K562 (cell line): ENCODE measurements around the gene GNPTAB. TPM values are rescaled to one million over a fixed set of nuclear protein-coding genes. Genes with fewer than 3 reads are reported as not detected.

ENCODE experiments used
- BRD4 ChIP-seq: fragments of 200-600 bp; sonication (generic); IDR thresholded peaks from 2 replicates; pipeline ENCODE4 v1.6.1; 2017; ENCODE audit warnings: inconsistent platforms
- CUX1 ChIP-seq: fragments of 200-800 bp; sonication (Bioruptor generic); IDR thresholded peaks from 2 replicates; pipeline ENCODE4 v1.6.1; 2016; ENCODE audit warnings: missing genetic modification characterization, missing compliant biosample characterization
- HDAC1 ChIP-seq, 2 experiments: fragments of 450-650 bp; IDR thresholded peaks; 2 replicates each; pipeline ENCODE4 v1.6.1; 2016 to 2017; ENCODE audit warnings: inconsistent platforms in 1 of 2, mild to moderate bottlenecking in 1 of 2, moderate library complexity in 1 of 2
- HDAC2 ChIP-seq: fragments of 450-650 bp; IDR thresholded peaks from 2 replicates; pipeline ENCODE4 v1.6.1; 2016; ENCODE audit warnings: mild to moderate bottlenecking
- HOXB6 ChIP-seq: fragments of 250-450 bp; sonication (Bioruptor Pico); IDR thresholded peaks from 2 replicates; pipeline ENCODE4 v1.5.1; 2022; ENCODE audit warnings: mild to moderate bottlenecking, borderline replicate concordance
- NRF1 ChIP-seq, 2 experiments: fragments of 450-650 bp; IDR thresholded peaks in 1 of 2; conservative IDR thresholded peaks in 1 of 2; 2 replicates each; pipeline ENCODE4 v1.6.1; 2014; ENCODE audit warnings: mild to moderate bottlenecking in 2 of 2
- SOX6 ChIP-seq: fragments of 450-650 bp; IDR thresholded peaks from 2 replicates; pipeline ENCODE4 v1.6.1; 2014; ENCODE audit warnings: mild to moderate bottlenecking
- SRSF9 ChIP-seq: fragments of 200-400 bp; formaldehyde crosslinking; IDR thresholded peaks from 2 replicates; pipeline ENCODE4 v1.6.1; 2017; ENCODE audit warnings: low read depth, low read length, borderline replicate concordance
- TAF1 ChIP-seq: IDR thresholded peaks from 2 replicates; pipeline ENCODE4 v1.6.1; 2011; ENCODE audit warnings: mild to moderate bottlenecking, low read length, moderate library complexity; ENCODE audit not compliant: insufficient read depth, control insufficient read depth, severe bottlenecking; ENCODE audit errors: extremely low read depth
- ZBTB7A ChIP-seq: IDR thresholded peaks from 2 replicates; pipeline ENCODE4 v1.6.1; 2011; ENCODE audit warnings: low read depth, mild to moderate bottlenecking, low read length, moderate library complexity, borderline replicate concordance; ENCODE audit not compliant: control insufficient read depth
- ZNF780A ChIP-seq: fragments of 250-450 bp; sonication (Bioruptor Pico); IDR thresholded peaks from 2 replicates; pipeline ENCODE4 v1.5.0; 2021; ENCODE audit warnings: mild to moderate bottlenecking
- polyA plus RNA-seq, 8 experiments: library from polyadenylated mRNA; depleted of rRNA in 4 of 8; stranded (reverse) in 5 of 8; unstranded in 3 of 8; fragments of >200 nt; fragmentation: Nextera tagmentation in 2 of 8; fragmentation: Illumina TruSeq in 1 of 8; extraction: Ambion mirVana in 2 of 8; extraction: Trizol in 1 of 8; gene quantifications; 2 replicates each; pipeline versions ENCODE4 v1.2.1 to v1.2.3, GENCODE V29; 2011 to 2014; ENCODE audit warnings: inconsistent platforms in 1 of 8, missing spikeins in 1 of 8
- total RNA-seq, 7 experiments: library from RNA; depleted of rRNA in 6 of 7; stranded (reverse); fragments of >200 nt in 6 of 7; fragmentation: Illumina TruSeq in 2 of 7; extraction: Trizol in 2 of 7; gene quantifications; 2 replicates each; pipeline versions ENCODE4 v1.2.1 to v1.2.3, GENCODE V29; 2011 to 2021; ENCODE audit warnings: low replicate concordance in 1 of 7
- TF ChIP-seq, protein P1 (sequence below): fragments of 450-650 bp; IDR thresholded peaks from 2 replicates; pipeline ENCODE4 v1.6.1; 2016; ENCODE audit warnings: borderline replicate concordance
- TF ChIP-seq, protein P2 (sequence below): fragments of 450-650 bp; IDR thresholded peaks from 2 replicates; pipeline ENCODE4 v1.6.1; 2016
- TF ChIP-seq, protein P3 (sequence below), 2 experiments: IDR thresholded peaks; 2 replicates each; pipeline ENCODE4 v1.6.1; 2012; ENCODE audit warnings: improper control_type of control experiment in 2 of 2, low read depth in 2 of 2, low read length in 2 of 2, borderline replicate concordance in 1 of 2

Gene GNPTAB
- total and polyA plus RNA-seq, 9 of the 15 experiments (the other 6 are each of a cell fraction or from before 2014, with no cell fraction given): 5.9 to 23.2 (median 19.3) TPM

DNA sequence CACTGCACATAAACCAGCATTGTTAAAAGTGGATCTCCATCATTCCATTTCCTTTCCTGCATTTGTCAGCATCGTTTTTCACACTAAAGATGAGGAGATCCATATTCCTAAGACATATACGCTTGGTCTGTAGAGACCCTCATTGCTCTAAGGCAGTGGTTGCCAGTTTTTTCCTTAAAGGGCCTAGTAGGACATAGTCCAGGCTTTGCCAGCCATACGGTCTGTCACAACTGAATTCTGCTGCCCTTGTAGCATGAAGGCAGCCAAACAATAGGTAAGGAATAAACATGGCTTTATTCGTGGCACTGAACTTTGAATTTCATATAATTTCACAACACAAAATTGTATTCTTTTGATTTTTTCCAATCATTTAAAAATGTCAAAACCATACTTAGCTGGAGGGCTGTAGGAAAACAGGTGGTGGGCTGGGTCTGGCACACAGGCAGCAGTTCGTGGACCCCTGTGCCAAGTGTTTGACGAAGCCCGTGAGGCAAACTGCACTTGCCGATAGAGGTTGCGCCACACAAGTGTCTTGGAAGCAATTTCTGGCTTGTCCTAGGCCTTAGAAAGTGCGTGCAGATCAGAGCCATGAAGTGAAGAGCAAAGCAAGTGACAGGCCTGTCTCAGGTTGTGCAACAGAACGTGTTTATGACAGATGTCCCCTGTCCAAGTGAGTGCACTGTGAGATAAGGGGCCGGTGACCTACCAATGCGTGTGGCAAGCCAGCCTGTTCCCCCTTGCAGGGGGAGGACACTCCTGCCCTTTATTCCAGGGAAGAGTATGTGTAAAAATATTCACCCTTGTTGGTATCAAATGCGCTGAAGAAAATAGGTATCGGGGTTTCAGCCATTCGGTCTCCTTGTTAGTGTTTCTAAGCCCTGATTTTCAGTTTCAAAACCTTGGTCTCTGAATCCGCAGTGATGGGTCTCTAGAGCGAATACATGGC is 134.2 kb downstream of the GNPTAB start (continued):
- TF ChIP-seq, protein P1, sequence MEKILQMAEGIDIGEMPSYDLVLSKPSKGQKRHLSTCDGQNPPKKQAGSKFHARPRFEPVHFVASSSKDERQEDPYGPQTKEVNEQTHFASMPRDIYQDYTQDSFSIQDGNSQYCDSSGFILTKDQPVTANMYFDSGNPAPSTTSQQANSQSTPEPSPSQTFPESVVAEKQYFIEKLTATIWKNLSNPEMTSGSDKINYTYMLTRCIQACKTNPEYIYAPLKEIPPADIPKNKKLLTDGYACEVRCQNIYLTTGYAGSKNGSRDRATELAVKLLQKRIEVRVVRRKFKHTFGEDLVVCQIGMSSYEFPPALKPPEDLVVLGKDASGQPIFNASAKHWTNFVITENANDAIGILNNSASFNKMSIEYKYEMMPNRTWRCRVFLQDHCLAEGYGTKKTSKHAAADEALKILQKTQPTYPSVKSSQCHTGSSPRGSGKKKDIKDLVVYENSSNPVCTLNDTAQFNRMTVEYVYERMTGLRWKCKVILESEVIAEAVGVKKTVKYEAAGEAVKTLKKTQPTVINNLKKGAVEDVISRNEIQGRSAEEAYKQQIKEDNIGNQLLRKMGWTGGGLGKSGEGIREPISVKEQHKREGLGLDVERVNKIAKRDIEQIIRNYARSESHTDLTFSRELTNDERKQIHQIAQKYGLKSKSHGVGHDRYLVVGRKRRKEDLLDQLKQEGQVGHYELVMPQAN: peak; percentile 61; the same call in 1 of the 2 replicates
- peak; percentile 49 for TF ChIP-seq TAF1
- no peak; the same call in none of the 2 replicates for TF ChIP-seq CUX1 (CRISPR knock-in tag)
- TF ChIP-seq BRD4: no peak
- TF ChIP-seq HDAC2: peak; percentile 74
- TF ChIP-seq, protein P2, sequence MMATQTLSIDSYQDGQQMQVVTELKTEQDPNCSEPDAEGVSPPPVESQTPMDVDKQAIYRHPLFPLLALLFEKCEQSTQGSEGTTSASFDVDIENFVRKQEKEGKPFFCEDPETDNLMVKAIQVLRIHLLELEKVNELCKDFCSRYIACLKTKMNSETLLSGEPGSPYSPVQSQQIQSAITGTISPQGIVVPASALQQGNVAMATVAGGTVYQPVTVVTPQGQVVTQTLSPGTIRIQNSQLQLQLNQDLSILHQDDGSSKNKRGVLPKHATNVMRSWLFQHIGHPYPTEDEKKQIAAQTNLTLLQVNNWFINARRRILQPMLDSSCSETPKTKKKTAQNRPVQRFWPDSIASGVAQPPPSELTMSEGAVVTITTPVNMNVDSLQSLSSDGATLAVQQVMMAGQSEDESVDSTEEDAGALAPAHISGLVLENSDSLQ: peak; percentile 93
- peak; percentile 47; the same call in 1 of the 2 replicates for TF ChIP-seq ZBTB7A
- TF ChIP-seq HDAC1 (IDR thresholded peaks at IDR 0.05): peak in 1 of 2 experiments; percentile 87; a peak in 2 of 4 replicates
- TF ChIP-seq, protein P3, sequence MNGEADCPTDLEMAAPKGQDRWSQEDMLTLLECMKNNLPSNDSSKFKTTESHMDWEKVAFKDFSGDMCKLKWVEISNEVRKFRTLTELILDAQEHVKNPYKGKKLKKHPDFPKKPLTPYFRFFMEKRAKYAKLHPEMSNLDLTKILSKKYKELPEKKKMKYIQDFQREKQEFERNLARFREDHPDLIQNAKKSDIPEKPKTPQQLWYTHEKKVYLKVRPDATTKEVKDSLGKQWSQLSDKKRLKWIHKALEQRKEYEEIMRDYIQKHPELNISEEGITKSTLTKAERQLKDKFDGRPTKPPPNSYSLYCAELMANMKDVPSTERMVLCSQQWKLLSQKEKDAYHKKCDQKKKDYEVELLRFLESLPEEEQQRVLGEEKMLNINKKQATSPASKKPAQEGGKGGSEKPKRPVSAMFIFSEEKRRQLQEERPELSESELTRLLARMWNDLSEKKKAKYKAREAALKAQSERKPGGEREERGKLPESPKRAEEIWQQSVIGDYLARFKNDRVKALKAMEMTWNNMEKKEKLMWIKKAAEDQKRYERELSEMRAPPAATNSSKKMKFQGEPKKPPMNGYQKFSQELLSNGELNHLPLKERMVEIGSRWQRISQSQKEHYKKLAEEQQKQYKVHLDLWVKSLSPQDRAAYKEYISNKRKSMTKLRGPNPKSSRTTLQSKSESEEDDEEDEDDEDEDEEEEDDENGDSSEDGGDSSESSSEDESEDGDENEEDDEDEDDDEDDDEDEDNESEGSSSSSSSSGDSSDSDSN (IDR thresholded peaks at IDR 0.05; ENCODE audit: borderline replicate concordance in 1 of 2, low read depth in 2 of 2, low read length in 2 of 2): peak; percentile 46 to 51; a peak in 1 of 4 replicates
- TF ChIP-seq HOXB6: no peak
- TF ChIP-seq SOX6: peak; percentile 79
- TF ChIP-seq ZNF780A (CRISPR knock-in tag): no peak
- TF ChIP-seq NRF1 (conservative IDR thresholded peaks at IDR 0.05 in 1 of 2, IDR thresholded peaks at IDR 0.05 in 1 of 2): peak in 1 of 2 experiments; percentile 31; a peak in 2 of 4 replicates
- no peak for TF ChIP-seq SRSF9
